Measurements from ENCODE around the gene CAMK2B.
A peak's percentile ranks its signal among the peaks of the same experiment; 100 is the strongest.

Gene CAMK2B

DNA sequence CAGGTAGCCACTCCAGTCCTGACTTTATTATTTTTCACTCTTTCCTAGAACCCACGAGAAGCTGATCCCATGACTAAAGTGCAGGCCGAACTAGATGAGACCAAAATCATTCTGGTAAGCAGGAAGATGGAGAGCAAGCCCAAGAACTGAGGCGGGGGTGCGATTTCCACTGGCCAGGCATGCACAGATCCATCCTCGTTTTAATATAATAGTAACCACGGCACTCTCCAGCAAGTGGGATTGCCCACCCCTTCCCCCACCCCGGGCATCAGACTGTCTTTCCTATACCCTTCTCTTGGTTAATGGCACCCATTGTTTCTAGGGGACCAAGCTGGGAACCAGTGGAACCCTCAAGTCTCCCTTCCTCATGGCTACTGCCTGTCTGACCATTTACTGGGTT, 117.3 kb downstream of the CAMK2B start:
- TF ChIP-seq EZH2phosphoT487 (conservative IDR thresholded peaks at IDR 0.05; ENCODE audit: low read length): no peak
- TF ChIP-seq, protein P1, sequence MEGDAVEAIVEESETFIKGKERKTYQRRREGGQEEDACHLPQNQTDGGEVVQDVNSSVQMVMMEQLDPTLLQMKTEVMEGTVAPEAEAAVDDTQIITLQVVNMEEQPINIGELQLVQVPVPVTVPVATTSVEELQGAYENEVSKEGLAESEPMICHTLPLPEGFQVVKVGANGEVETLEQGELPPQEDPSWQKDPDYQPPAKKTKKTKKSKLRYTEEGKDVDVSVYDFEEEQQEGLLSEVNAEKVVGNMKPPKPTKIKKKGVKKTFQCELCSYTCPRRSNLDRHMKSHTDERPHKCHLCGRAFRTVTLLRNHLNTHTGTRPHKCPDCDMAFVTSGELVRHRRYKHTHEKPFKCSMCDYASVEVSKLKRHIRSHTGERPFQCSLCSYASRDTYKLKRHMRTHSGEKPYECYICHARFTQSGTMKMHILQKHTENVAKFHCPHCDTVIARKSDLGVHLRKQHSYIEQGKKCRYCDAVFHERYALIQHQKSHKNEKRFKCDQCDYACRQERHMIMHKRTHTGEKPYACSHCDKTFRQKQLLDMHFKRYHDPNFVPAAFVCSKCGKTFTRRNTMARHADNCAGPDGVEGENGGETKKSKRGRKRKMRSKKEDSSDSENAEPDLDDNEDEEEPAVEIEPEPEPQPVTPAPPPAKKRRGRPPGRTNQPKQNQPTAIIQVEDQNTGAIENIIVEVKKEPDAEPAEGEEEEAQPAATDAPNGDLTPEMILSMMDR (IDR thresholded peaks at IDR 0.05; ENCODE audit: insufficient read depth, low read length, poor library complexity, severe bottlenecking): no peak
- Histone ChIP-seq H3K4me2 (ENCODE audit: low read depth, low read length, poor library complexity, severe bottlenecking) (no peak overlapping the region), H3K4me3 (ENCODE audit: insufficient read depth, low read length, poor library complexity, severe bottlenecking) (no peak overlapping the region), H3K79me2 (ENCODE audit: insufficient read depth, low read length) (peaks cover 22% of the 10 kb centered on the region), H3K9me3 (ENCODE audit: insufficient read depth, low read length) (no peaks in the 10 kb centered on the region), H3K9me2 (replicated peaks; ENCODE audit: insufficient read depth, low read length) (no peaks in the 10 kb centered on the region), H3K27ac (ENCODE audit: low read depth, low read length) (no peak overlapping the region), H3F3A (ENCODE audit: insufficient read depth) (no peaks in the 10 kb centered on the region), H3K9ac (ENCODE audit: low read length) (no peak overlapping the region), H4K20me1 (ENCODE audit: low read depth, low read length) (no peaks in the 10 kb centered on the region), H3K36me3 (ENCODE audit: low read length) (peaks cover 8% of the 10 kb centered on the region; the same call in 1 of the 2 replicates), H2AFZ (ENCODE audit: low read depth, low read length, severe bottlenecking) (no peak overlapping the region), H3K27me3 (ENCODE audit: low read length) (no peaks in the 10 kb centered on the region)

DNA sequence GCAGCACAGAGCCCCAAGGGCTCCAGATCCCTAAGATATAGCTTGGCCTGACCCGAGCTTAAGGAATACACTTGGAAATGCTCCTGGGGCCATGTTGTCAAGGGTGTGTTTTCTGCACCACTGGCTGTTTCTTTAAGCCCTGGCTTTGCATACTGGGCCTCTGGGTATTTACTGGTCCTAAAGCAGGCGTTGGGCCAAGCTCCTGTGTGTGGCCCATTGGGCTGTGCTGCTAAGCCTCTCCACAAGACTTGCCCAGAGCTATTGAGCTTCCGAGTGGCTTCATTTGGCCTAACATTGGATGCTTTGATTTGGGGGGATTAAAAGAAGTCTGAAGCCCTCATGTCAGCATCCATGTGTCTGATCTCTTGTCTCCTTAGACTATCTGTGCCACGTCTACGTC, 119.4 kb downstream of the CAMK2B start:
- H3K4me2 ChIP-seq (ENCODE audit: low read depth, low read length, poor library complexity, severe bottlenecking): no peak overlapping the region
- H3K27ac ChIP-seq (ENCODE audit: low read depth, low read length): no peak overlapping the region
- no peaks in the 10 kb centered on the region for H3F3A ChIP-seq (ENCODE audit: insufficient read depth)
- peaks cover 3% of the 10 kb centered on the region; the same call in 1 of the 2 replicates for H4K20me1 ChIP-seq (ENCODE audit: low read depth, low read length)
- H3K36me3 ChIP-seq (ENCODE audit: low read length): peaks cover 8% of the 10 kb centered on the region; the same call in 1 of the 2 replicates
- H3K27me3 ChIP-seq (ENCODE audit: low read length): no peaks in the 10 kb centered on the region
- H3K9me3 ChIP-seq (ENCODE audit: insufficient read depth, low read length): no peaks in the 10 kb centered on the region
- H2AFZ ChIP-seq (ENCODE audit: low read depth, low read length, severe bottlenecking): no peak overlapping the region
- H3K9me2 ChIP-seq (replicated peaks; ENCODE audit: insufficient read depth, low read length): no peaks in the 10 kb centered on the region
- no peak overlapping the region for H3K9ac ChIP-seq (ENCODE audit: low read length)
- TF ChIP-seq, protein P1 (IDR thresholded peaks at IDR 0.05; ENCODE audit: insufficient read depth, low read length, poor library complexity, severe bottlenecking): no peak
- TF ChIP-seq EZH2phosphoT487 (conservative IDR thresholded peaks at IDR 0.05; ENCODE audit: low read length): no peak
- no peak overlapping the region for H3K4me3 ChIP-seq (ENCODE audit: insufficient read depth, low read length, poor library complexity, severe bottlenecking)
- peaks cover 41% of the 10 kb centered on the region for H3K79me2 ChIP-seq (ENCODE audit: insufficient read depth, low read length)

DNA sequence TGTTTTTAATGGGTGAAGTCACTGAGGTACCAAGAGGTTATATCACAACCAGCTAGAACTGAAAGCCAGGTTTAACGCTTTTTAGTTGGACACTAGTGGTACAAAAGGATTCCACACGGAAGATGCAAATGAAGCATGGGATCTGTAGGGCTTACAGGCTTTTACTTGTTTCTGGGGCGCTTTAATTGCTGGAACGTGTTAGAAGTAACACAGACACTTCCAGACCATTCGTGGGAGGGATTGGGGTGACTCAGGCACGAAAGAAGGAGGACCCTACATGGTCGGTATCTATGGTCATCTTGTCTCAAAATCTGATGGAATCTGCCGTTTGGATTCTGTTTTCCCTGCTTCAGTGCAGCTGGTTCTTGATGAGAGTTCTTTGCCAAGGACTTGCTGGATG, 123.6 kb downstream of the CAMK2B start:
- no peak overlapping the region for H3K27ac ChIP-seq (ENCODE audit: low read depth, low read length)

More for the DNA sequence above, 123.6 kb downstream of the CAMK2B start:
- Histone ChIP-seq H3K36me3 (ENCODE audit: low read length) (peaks cover 5% of the 10 kb centered on the region; the same call in 1 of the 2 replicates), H3F3A (ENCODE audit: insufficient read depth) (no peaks in the 10 kb centered on the region), H3K9ac (ENCODE audit: low read length) (peak overlapping the region; percentile 74), H2AFZ (ENCODE audit: low read depth, low read length, severe bottlenecking) (no peak overlapping the region), H3K9me3 (ENCODE audit: insufficient read depth, low read length) (no peaks in the 10 kb centered on the region), H3K79me2 (ENCODE audit: insufficient read depth, low read length) (peaks cover 43% of the 10 kb centered on the region), H3K27me3 (ENCODE audit: low read length) (no peaks in the 10 kb centered on the region), H3K9me2 (replicated peaks; ENCODE audit: insufficient read depth, low read length) (no peaks in the 10 kb centered on the region), H3K4me2 (ENCODE audit: low read depth, low read length, poor library complexity, severe bottlenecking) (peak overlapping the region; percentile 93), H3K4me3 (ENCODE audit: insufficient read depth, low read length, poor library complexity, severe bottlenecking) (peak overlapping the region; percentile 94), H4K20me1 (ENCODE audit: low read depth, low read length) (peaks cover 3% of the 10 kb centered on the region; the same call in 1 of the 2 replicates)
- TF ChIP-seq EZH2phosphoT487 (conservative IDR thresholded peaks at IDR 0.05; ENCODE audit: low read length): no peak
- TF ChIP-seq, protein P1 (IDR thresholded peaks at IDR 0.05; ENCODE audit: insufficient read depth, low read length, poor library complexity, severe bottlenecking): no peak
